ENCODE results near the gene EHMT1.

GRCh38 chr9:137708590-137709284 is 89.9 kb downstream of the EHMT1 start:
- TF ChIP-seq JUND (IDR thresholded peaks at IDR 0.05; ENCODE audit: low read depth, low read length) (no peak), REST (IDR thresholded peaks at IDR 0.05; ENCODE audit: low read depth, low read length) (no peak), PRDM15 (CRISPR knock-in tag; IDR thresholded peaks at IDR 0.05) (no peak), RCOR1 (conservative IDR thresholded peaks at IDR 0.05; ENCODE audit: low read depth, low read length) (no peak), CTCF (IDR thresholded peaks at IDR 0.05 in 2 of 3, conservative IDR thresholded peaks at IDR 0.05 in 1 of 3; ENCODE audit: control insufficient read depth in 2 of 3, extremely low read depth in 1 of 3, insufficient read depth in 1 of 3, low read depth in 3 of 3, low read length in 3 of 3) (no peak), POLR2AphosphoS5 (IDR thresholded peaks at IDR 0.05; ENCODE audit: low read length) (no peak), HDAC6 (IDR thresholded peaks at IDR 0.05; ENCODE audit: unreplicated experiment) (no peak), BHLHE40 (IDR thresholded peaks at IDR 0.05; ENCODE audit: borderline replicate concordance in 1 of 2, low read depth in 2 of 2, low read length in 1 of 2) (no peak), POLR2A (IDR thresholded peaks at IDR 0.05; ENCODE audit: low read depth, low read length) (0 out of 2 replicates have a peak, but pooled peaks have one; percentile 13), BCL3 (IDR thresholded peaks at IDR 0.05; ENCODE audit: borderline replicate concordance, insufficient read depth, low read depth, low read length, poor library complexity, severe bottlenecking) (no peak)

Measured in GM12878 (cell line).